ENCODE results near the gene PSMB7.

- TF ChIP-seq CTCF (IDR thresholded peaks at IDR 0.05; ENCODE audit: low read depth, low read length) (no peak), EZH2phosphoT487 (IDR thresholded peaks at IDR 0.05; ENCODE audit: low read depth) (no peak)
These were observed 21.1 kb upstream of the PSMB7 start for GRCh38 chr9:124436320-124436719.
